ENCODE measurements around the gene AKAP8L.

GRCh38 chr19:15432629-15433518 is 14.1 kb upstream of the AKAP8L start:
- peak in 1 of 4 experiments; percentile 15 for TF ChIP-seq CTCF (IDR thresholded peaks at IDR 0.05)
- TF ChIP-seq POLR2A (IDR thresholded peaks at IDR 0.05) = peak in 1 of 2 donors; percentile 68
